B cell (primary cell): Measurements from ENCODE around the gene IRX3. TPM values are rescaled to one million over a fixed set of nuclear protein-coding genes. Genes with fewer than 3 reads are reported as not detected.

Source experiments
- ATAC-seq: fragments of 200-7000 bp; cut with Tn5 transposase; one replicate; pipeline ENCODE4 v1.10.0; 2021; ENCODE audit warnings: low read depth, mild to moderate bottlenecking, moderate number of reproducible peaks, moderate library complexity
- CTCF ChIA-PET: fragments of 350-600 bp; sonication (Branson Sonifier 250); formaldehyde crosslinking; loops from one replicate; lab custom pipeline; 2021; ENCODE audit warnings: antibody characterized with exemption, inconsistent platforms; lab: Charles Lee
- POLR2A ChIA-PET: fragments of 350-600 bp; sonication (Branson Sonifier 250); formaldehyde crosslinking; loops from one replicate; lab custom pipeline; 2021; ENCODE audit warnings: antibody characterized with exemption; lab: Charles Lee
- DNase-seq: peaks from one replicate; pipeline ENCODE4 v3.0.0; 2013
- H2AFZ ChIP-seq: 2 replicates; pipeline ENCODE4 v1.6.1; 2012; ENCODE audit warnings: mild to moderate bottlenecking, low read depth, low read length; ENCODE audit not compliant: insufficient read depth, poor library complexity, severe bottlenecking
- H3K27ac ChIP-seq, 2 donors: 1 replicate in 1 of 2; 2 replicates in 1 of 2; pipeline ENCODE4 v1.5.1; 2012 to 2013; ENCODE audit warnings: low read length in 2 of 2, mild to moderate bottlenecking in 2 of 2, moderate library complexity in 1 of 2
- H3K27me3 ChIP-seq, 4 experiments: fragments of 200-600 bp in 1 of 4; sonication (generic) in 1 of 4; replicated peaks in 1 of 4; 1 replicate in 2 of 4; 2 replicates in 2 of 4; pipeline versions ENCODE4 v1.6.1 to v1.7.0; 2013 to 2016; ENCODE audit warnings: low read length in 3 of 4, mild to moderate bottlenecking in 2 of 4, mixed read lengths in 1 of 4, moderate library complexity in 1 of 4; ENCODE audit not compliant: insufficient read depth in 4 of 4, control insufficient read depth in 3 of 4; ENCODE audit errors: control extremely low read depth in 1 of 4
- H3K36me3 ChIP-seq, 2 experiments: replicated peaks in 1 of 2; 1 replicate in 1 of 2; 2 replicates in 1 of 2; pipeline versions ENCODE4 v1.6.1 to v1.7.1; 2013; ENCODE audit warnings: low read length in 1 of 2; ENCODE audit not compliant: insufficient read depth in 2 of 2, control insufficient read depth in 1 of 2; ENCODE audit errors: control extremely low read depth in 1 of 2, extremely low read depth in 1 of 2
- H3K4me1 ChIP-seq, 2 donors: fragments of 200-600 bp in 1 of 2; sonication (generic) in 1 of 2; 1 replicate in 1 of 2; 2 replicates in 1 of 2; pipeline versions ENCODE4 v1.5.1 to v1.6.1; 2013 to 2017; ENCODE audit warnings: low read length in 2 of 2; ENCODE audit not compliant: control insufficient read depth in 2 of 2, insufficient read depth in 2 of 2
- H3K4me2 ChIP-seq: replicated peaks from 2 replicates; pipeline ENCODE3; 2012; ENCODE audit warnings: mild to moderate bottlenecking, low read depth, low read length; ENCODE audit not compliant: poor library complexity, severe bottlenecking
- H3K4me3 ChIP-seq, 5 experiments: fragments of 200-600 bp in 1 of 5; sonication (generic) in 1 of 5; 1 replicate in 3 of 5; 2 replicates in 2 of 5; pipeline versions ENCODE4 v1.5.1 to v1.7.0; 2011 to 2016; ENCODE audit warnings: low read length in 4 of 5, mild to moderate bottlenecking in 4 of 5, low read depth in 2 of 5, control low read depth in 1 of 5, moderate library complexity in 1 of 5; ENCODE audit not compliant: insufficient read depth in 1 of 5; ENCODE audit errors: control extremely low read depth in 1 of 5, extremely low read depth in 1 of 5
- H3K79me2 ChIP-seq: fragments of 200-600 bp; sonication (generic); one replicate; pipeline ENCODE4 v1.6.0; 2016; ENCODE audit warnings: low read length; ENCODE audit not compliant: control insufficient read depth, insufficient read depth
- H3K9ac ChIP-seq: fragments of 200-600 bp; sonication (generic); 2 replicates; pipeline ENCODE4 v1.6.1; 2017; ENCODE audit warnings: mild to moderate bottlenecking, low read length, moderate library complexity
- H3K9me3 ChIP-seq, 3 donors: one replicate each; pipeline versions ENCODE4 v1.6.1 to v1.7.1; 2013; ENCODE audit warnings: low read length in 2 of 3; ENCODE audit not compliant: control insufficient read depth in 2 of 3, insufficient read depth in 1 of 3; ENCODE audit errors: control extremely low read depth in 1 of 3
- H4K20me1 ChIP-seq: 2 replicates; pipeline ENCODE4 v1.6.0; 2012; ENCODE audit warnings: mild to moderate bottlenecking, low read length; ENCODE audit not compliant: insufficient read depth, control insufficient read depth, poor library complexity, severe bottlenecking
- H3K27ac Mint-ChIP-seq: one replicate; pipeline ENCODE4 v1.8.0; 2021; ENCODE audit warnings: mixed read lengths
- H3K27me3 Mint-ChIP-seq: one replicate; pipeline ENCODE4 v1.8.0; 2021; ENCODE audit warnings: mixed read lengths
- H3K4me1 Mint-ChIP-seq: one replicate; pipeline ENCODE4 v1.8.0; 2021; ENCODE audit warnings: mixed read lengths
- H3K4me3 Mint-ChIP-seq: one replicate; pipeline ENCODE4 v1.8.0; 2021; ENCODE audit warnings: mixed read lengths
- H3K9me3 Mint-ChIP-seq: one replicate; pipeline ENCODE4 v1.8.0; 2022; ENCODE audit warnings: mixed read lengths; ENCODE audit not compliant: insufficient read depth
- CTCF ChIP-seq: fragments of 200-600 bp; IDR thresholded peaks from one replicate; pipeline ENCODE4 v1.8.0; 2022; ENCODE audit warnings: antibody characterized with exemption, mild to moderate bottlenecking
- EZH2 ChIP-seq: IDR thresholded peaks from 2 replicates; pipeline ENCODE4 v1.6.1; 2012; ENCODE audit warnings: borderline replicate concordance, low read depth, mild to moderate bottlenecking, moderate library complexity, low read length; ENCODE audit not compliant: insufficient read depth, poor library complexity, severe bottlenecking
- WGBS: methylation state at CpG from one replicate; pipeline ENCODE4 v1.1.5; 2013; ENCODE audit warnings: missing lambda C conversion rate; ENCODE audit not compliant: insufficient coverage; 5-methylcytosine and 5-hydroxymethylcytosine counted together
- intact Hi-C: fragments of 100-400 bp; cut with micrococcal nuclease; formaldehyde crosslinking; loops from one replicate; pipeline ENCODE4 v1.10.0; 2022
- polyA plus RNA-seq: library from polyadenylated mRNA; depleted of rRNA; stranded (reverse); fragments of >200 nt; gene quantifications from 2 replicates; pipeline ENCODE4 v1.2.3, GENCODE V29; 2012
- total RNA-seq, 2 donors: library from RNA; stranded (reverse); fragments of 120-200 nt in 1 of 2; gene quantifications; 1 replicate in 1 of 2; 2 replicates in 1 of 2; pipeline versions ENCODE4 v1.2.3 to v1.2.4, GENCODE V29; 2013 to 2022

Gene IRX3
- total and polyA plus RNA-seq, 2 donors (not counting 1 experiment from before 2014, with no cell fraction given), result not detected

GRCh38 chr16:54281535-54282201 is 4.9 kb downstream of the IRX3 start:
- DNase-seq (no peak), ATAC-seq (no peak)
- Histone ChIP-seq H3K4me2 (no peak overlapping the region), H3K9ac (no peak overlapping the region), H3K9me3 (peaks cover 0 to 7% (median 0%) of the 10 kb centered on the region in 3 donors), H4K20me1 (no peaks in the 10 kb centered on the region), H3K36me3 (no peaks in the 10 kb centered on the region), H3K27ac (no peak overlapping the region), H2AFZ (no peak overlapping the region), H3K4me3 (no peak overlapping the region), H3K27me3 (peaks cover 0 to 61% (median 24%) of the 10 kb centered on the region in 4 experiments), H3K4me1 (peaks cover 5% of the 10 kb centered on the region in 2 donors), H3K79me2 (no peaks in the 10 kb centered on the region)
- Mint-ChIP-seq H3K4me1 (peaks cover 17% of the 10 kb centered on the region), H3K27me3 (peaks cover 60% of the 10 kb centered on the region), H3K9me3 (no peaks in the 10 kb centered on the region), H3K27ac (no peak overlapping the region), H3K4me3 (no peak overlapping the region)
- 10% methylated on average over 44 of the region's 53 CpGs for WGBS
- TF ChIP-seq CTCF, result no peak
- intact Hi-C loops, result no loop called here
- ChIA-PET POLR2A (no interaction called here), CTCF (no interaction called here)

- ATAC-seq, result no peak
- peaks cover 0 to 7% (median 0%) of the 10 kb centered on the region in 3 donors for H3K9me3 ChIP-seq
- H3K4me2 ChIP-seq, result no peak overlapping the region
- WGBS, result 100% methylated on average over 2 of the region's 3 CpGs
- H3K79me2 ChIP-seq, result no peaks in the 10 kb centered on the region
- no peaks in the 10 kb centered on the region for H3K4me1 ChIP-seq
- H3K9ac ChIP-seq, result no peak overlapping the region
- CTCF ChIA-PET, result interaction anchor here (0.6 kb wide), 1 partner anchor 9 kb away, joined by 3 read pairs; no protein-coding TSS in a partner anchor
- no peak overlapping the region for H3K27ac ChIP-seq
- DNase-seq, result no peak
- H3K27me3 ChIP-seq, result peaks cover 0 to 56% (median 21%) of the 10 kb centered on the region in 4 experiments
- Mint-ChIP-seq H3K4me3 (no peak overlapping the region), H3K9me3 (no peaks in the 10 kb centered on the region), H3K27ac (no peak overlapping the region), H3K4me1 (peaks cover 13% of the 10 kb centered on the region), H3K27me3 (peaks cover 60% of the 10 kb centered on the region)
- intact Hi-C loops, result no loop called here
- no peak overlapping the region for H3K4me3 ChIP-seq
- H4K20me1 ChIP-seq, result no peaks in the 10 kb centered on the region
- POLR2A ChIA-PET, result no interaction called here
- H2AFZ ChIP-seq, result no peak overlapping the region
- no peak for TF ChIP-seq EZH2
- TF ChIP-seq CTCF, result no peak
- H3K36me3 ChIP-seq, result no peaks in the 10 kb centered on the region
Measured at GRCh38 chr16:54280751-54281150, 5.8 kb downstream of the IRX3 start.
